Posterior cingulate gyrus (tissue), 11 donors: ENCODE measurements around the gene NR3C1.

Experiments
- DNase-seq, 10 donors: peaks; one replicate each; pipeline versions ENCODE4 v3.0.0 to v3.0.0-alpha.2; 2020 to 2021; ENCODE audit warnings: mixed read lengths in 3 of 10
- intact Hi-C: fragments of 100-400 bp; cut with DNase I; formaldehyde crosslinking; loops from one replicate; pipeline ENCODE4 v1.15.1; 2023

NR3C1 gene

DNA sequence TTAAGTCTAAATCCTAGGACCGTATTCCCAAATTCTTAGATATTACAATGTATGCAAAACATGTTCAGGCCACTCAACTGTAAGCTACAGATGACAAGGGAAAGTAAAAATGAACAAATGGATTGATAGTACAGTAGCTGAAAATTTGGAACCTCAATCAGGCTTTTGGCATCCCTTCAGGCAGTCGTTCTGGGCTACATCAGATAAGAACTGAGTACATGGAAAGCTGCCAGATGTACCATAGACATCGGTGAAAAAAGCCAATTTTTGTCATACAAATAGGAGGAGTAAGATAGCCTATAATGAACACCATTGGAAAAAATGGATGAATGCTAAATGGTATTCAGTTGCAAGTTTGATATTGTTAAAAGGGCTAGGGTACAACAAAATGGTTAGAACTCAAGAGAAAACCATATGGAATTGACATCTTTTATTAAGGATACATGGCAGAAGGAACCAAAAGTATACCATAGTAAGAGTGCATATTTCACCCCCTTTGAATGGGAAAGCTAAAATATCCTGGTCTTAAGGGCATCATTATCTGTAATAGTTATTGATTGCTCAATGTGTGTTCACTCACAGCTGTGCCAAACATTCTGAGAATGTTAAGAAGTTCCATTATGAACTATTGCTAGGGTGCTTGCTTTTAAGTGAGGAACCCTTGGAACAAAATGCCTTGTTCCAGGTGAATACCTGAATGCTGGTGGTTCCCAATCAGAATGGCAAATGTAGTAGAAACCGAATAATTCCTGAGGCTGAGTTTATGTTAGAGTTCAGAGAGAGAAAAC, 86.4 kb downstream of the NR3C1 start:
- intact Hi-C loops: no loop called here
- DNase-seq: no peak

DNA sequence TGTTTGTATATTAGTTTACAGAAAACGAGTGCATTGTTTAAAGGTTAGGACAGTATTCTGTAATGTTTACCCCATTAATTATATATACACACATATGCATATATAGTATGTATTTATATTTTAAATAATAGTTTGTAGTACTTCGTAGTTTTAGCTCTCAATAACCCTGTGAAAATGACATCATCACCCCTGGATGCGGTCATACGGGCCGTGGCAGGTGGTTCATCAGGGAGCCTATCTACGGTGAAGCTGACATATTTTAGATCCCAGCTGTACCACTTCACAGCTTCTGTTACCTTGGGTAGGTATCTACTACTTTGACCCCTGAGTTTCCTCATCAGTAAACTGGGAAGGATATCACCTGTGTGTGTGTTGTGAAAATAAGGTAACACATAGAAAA, 87.1 kb downstream of the NR3C1 start:
- intact Hi-C loops: no loop called here
- DNase-seq: no peak

DNA sequence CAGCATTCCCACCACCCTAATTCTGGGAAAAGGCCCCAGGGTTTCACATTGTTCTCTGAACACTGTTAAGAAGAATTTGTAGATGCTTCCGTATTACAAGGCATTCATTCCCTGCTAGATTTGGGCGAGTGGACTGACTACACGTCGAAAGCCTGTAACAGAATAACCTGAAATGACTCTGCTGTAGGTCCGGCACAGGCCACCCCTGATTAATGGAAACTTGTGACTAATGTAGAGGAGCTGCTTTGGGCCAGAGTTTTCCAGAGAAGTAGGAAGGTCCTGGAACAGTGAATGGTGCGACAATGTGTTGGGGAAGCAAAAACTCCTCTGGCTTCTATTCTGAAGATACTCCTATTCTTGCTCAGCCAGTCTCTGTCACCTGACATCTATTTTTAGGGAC, 87.6 kb downstream of the NR3C1 start:
- intact Hi-C loops: no loop called here
- no peak for DNase-seq

DNA sequence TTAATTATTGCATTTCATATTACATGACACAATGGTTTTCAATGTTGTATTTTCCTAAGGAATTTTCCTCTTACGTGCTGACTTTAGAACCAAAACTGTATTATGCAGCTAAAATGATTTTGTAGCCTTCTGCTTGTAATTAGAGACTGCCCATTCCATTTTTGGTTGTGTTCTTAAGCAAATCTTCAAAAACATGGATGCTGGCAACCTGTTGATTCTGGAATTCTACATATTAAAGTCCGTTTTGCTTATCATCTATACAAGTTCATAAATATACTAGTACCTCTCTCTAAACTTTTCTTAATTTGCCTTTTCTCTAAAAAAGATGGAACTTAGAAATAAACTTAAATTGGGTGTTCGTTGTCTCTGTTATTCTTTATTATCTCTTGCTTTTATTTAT, 88.3 kb downstream of the NR3C1 start:
- intact Hi-C loops: no loop called here
- DNase-seq: no peak

DNA sequence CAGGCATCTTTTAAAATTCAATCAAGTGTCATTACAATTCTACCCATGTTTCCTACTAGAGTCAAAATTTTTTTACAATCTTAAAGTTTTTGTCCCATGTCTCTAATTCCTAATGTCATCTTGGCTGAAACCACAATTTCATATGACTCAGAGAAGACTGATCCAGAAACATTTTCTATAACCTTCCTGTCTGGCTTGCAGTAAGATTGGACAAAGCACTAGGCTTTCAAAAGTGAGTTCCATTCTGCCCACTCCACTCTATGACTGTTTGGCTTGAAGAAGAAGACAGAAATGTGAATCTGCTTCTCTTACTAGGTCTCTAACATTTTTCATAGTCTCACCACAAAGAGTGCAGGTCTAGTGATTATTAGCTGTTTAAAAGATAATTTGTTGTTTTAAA, 88.8 kb downstream of the NR3C1 start:
- no peak for DNase-seq
- intact Hi-C loops: no loop called here

DNA sequence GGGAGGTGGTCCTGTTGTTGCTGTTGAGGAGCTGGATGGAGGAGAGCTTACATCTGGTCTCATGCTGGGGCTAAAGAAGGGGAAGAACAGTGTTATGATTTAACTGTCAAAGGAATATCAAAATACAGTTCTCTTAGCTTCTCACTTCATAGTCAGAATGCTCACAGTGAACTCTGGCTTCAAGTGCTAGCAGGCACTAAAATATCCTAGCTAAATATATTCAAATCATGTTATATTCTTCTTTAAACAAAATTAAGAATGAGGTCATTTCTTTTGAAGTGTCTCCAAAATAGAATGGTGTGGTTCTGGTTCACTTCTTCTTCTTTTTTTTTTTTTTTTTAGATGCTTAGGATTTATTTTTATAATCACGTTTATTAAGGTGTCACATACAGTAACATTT, 89.4 kb downstream of the NR3C1 start:
- no peak for DNase-seq
- intact Hi-C loops: no loop called here

DNA sequence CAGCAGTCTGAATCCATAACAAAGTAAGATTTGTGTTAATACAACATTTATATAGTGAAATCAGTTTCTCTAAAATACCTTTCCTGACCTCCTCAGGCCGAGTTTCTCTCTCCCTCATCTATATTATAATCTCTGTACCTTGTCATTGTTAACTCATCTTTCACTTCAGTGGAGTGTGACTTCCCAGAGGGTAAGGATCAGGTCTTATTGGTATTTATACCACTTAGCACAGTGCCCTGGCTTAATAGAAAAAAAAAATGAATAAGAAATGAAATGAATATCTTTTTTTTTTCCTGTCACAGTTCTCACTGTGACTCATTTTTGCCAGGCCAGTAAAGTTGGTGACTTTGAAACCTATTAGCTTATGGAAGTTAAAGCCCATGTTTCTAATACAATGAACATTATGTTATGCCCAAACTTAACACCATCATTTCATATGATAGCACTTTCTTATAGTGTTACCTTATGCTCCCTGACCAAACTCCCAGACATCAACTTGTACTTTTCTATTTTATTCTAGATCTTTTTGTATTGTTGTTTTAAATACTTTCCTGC, 90.1 kb downstream of the NR3C1 start:
- no peak for DNase-seq
- intact Hi-C loops: no loop called here

DNA sequence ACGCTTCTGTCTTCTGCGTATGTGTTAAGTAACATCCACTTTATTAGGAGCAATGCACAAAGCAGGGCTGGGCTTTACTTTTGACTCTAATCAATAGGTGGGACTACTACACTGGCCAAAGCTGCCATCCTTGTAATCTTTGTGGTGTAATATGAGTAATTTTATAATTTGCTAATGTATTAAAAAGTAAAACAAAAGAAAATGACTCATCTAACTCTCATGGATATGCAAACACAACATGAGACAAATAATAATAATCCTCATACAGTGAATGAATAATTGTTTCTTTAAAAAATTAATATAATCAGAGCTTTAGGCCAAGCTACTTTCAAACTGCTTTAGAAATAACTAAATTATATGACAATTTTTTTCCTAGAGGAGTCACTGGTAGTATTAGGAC, 90.7 kb downstream of the NR3C1 start:
- intact Hi-C loops: no loop called here
- no peak for DNase-seq

DNA sequence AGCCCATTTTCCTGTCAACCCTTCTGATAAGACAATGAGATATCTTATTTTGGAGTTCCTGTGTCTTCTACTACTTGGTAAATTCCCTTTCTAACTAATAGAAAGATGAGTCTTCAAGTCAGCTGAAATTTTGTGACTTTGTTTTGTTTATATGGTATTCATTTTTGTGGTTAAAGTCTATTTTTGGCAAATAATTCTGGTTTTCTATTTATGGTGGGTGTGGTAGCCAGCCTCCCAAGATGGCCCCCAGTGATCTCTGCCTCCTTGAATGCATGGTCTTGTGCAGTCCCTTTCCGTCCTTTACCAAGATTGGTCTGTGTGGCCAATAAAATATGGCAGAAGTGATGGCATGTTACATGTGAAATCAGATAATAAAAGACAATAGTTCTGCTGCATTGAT, 91.5 kb downstream of the NR3C1 start:
- intact Hi-C loops: no loop called here
- no peak for DNase-seq

DNA sequence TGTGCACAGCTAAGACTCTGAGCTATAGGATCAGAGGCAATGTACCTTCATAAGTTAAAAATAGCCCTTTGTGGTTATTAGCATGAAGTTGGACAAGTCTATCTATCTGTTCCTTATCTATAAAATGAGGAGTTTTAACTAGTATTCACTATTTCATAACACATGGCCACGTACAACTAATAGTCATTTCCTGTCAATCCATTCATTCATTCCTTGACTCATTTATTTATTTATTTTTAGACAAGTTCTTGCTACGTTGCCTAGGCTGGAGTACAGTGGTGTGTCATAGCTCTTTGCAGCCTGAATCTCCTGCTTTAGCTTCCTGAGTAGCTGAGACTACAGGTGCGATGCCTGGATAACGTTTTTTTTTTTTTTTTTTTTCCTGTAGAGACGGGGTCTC, 92.1 kb downstream of the NR3C1 start:
- intact Hi-C loops: no loop called here
- no peak for DNase-seq

DNA sequence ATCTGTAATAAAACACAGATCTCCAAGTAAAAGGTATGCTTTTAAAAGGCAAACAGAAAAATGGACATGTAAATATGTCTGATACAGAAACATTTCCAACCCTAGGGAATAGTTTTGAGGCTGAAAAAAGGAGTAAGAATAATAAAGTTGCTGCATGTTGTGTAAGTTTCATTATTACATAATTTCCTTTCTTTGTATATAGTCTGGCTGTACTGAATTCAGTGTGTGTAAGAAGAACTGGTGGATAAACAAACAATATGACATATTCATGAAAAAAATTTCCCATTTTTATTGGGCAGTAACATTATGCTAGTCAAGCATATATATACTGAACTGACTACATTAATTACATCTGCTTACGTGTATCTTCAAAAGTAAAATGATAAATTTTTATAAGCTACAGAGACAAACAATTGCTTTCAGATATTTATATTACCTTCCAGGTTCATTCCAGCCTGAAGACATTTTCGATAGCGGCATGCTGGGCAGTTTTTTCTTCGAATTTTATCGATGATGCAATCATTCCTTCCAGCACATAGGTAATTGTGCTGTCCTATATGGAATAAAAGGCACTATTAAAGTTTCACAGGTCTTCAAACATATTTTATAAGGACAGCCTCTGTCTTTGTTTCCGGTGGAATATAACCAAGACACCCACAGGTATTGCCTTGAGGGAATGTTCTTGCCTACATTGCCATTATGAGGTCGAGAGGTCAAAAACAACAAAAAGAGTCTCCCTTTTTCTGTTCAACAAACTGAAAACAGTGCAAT, 93.6 kb downstream of the NR3C1 start:
- DNase-seq: no peak
- intact Hi-C loops: no loop called here

DNA sequence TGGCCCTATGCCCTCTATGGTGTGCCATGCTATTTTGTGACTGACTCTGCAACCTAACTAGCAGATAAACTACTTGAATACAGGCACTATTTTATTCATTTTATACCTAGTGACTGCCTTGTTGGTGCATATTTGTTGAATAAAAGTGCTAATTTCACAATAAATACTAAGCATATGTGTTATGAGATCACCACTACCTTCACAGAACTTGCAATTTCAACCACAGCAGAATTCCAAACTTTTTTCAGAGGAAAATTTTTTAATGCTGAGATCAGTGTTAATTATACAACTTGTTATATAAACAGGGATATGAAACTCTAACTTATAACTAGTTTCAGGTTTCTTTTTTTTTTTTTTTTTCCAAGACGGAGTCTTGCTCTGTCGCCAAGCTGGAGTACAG, 94.8 kb downstream of the NR3C1 start:
- intact Hi-C loops: no loop called here
- DNase-seq: no peak

DNA sequence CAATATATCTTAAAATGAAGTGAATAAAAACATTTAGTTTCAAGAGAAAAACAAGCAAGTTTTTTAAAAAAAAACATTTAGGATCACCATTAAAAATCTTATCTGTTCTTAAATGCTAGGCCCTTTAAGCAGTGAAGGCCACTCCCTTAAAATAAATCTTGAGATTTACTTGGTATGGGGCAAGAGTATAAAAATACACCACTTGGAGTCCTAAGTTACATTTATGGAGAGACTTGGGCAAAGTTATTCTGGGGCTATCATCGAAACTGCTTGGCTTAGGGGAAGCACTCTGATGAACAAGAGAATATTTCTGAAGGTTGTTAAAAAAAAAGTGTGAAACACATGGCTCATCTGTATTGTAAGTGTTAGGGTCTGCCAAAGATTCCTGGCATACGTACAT, 97.4 kb downstream of the NR3C1 start:
- intact Hi-C loops: no loop called here
- no peak for DNase-seq

DNA sequence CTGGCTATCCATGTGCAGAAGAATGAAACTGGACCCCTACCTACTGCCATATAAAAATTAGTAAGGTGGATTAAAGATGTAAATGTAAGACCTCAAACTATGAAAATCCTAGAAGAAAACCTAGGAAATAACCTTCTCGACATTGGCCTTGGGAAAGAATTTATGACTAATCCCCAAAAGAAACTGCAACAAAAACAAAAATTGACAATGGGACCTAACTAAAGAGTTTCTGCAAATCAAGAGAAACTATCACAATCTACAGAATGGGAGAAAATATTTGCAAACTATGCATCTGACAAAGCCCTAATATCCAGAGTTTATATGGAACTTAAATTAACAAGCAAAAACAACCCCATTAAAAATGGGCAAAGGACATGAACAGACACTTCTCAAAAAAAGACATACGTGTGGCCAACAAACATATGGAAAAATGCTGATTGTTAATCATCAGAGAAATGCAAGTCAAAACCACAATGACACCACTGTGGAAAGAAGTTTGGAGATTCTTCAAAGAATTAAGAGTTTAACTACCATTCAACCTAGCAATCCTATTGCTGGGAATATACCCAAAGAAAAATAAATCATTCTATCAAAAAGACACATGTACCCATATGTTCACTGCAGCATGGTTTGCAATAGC, 98.5 kb downstream of the NR3C1 start:
- intact Hi-C loops: no loop called here
- no peak for DNase-seq

DNA sequence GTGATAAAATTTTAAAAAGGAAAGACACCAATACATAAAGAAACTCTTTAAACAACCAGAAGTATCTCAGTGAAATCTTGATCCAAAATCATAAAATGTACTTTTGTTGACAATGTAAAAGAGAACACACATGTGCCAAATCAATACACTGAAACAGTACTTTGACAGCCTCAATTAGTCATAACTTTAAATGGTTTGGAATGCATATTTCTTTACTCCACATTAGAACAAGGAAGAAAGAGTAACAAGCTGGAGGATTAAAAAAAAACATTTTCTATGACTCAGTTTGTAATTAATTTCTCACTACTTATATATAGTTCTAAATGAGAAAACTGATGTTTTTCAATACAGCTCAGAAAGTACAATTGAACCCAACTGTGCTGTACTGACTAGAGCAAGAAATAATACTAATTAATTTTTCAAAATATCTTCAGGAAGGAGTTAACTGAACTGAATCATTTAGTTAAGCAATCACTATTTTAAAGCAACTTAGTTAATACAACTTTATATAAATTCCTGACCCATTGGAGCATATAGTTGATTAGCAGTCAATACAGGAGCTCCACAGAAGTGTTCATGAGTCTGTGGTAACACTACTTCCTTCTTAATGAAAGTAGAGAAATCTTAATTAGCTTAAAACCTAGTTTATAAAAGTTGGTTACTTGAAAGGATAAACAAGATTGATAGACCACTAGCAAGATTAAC, 101.0 kb downstream of the NR3C1 start:
- DNase-seq: no peak
- intact Hi-C loops: no loop called here

DNA sequence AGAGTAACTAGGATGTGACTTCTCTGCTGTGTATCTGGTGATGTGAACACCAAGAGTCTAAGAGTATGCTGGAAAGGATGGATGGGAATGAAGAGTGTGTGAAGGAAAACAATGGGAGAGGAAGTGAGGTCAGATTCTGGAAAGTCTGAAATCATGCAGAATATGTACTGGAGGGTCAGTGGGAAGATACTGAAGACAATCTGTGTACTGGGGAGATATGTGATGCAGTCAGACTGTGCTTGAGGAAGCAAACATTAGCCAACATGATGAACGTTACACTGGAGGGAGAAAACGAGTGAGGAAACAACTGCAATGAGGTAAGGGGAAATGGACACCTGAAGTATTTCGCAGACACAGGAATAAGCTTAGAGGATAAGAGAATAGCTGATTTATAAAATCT, 105.7 kb downstream of the NR3C1 start:
- intact Hi-C loops: no loop called here
- no peak for DNase-seq

DNA sequence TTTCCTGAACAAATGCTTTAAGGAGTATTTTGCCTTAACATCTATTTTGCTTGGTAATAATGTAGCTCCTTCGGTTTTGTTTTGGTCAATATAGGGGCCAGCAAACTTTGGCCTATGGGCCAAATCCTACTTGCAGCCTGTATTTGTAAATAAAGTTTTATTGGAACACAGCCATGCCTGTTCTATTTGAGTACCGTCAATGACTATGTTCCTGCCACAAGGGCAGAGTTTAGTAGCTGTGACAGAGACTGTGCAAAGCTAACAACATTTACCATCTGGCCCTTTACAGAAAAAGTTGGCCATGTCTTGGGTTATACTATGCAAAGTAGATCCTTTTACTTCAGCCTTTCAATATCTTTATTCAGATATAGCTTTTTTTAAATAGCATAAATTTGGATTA, 113.4 kb downstream of the NR3C1 start:
- intact Hi-C loops: no loop called here
- DNase-seq: no peak

DNA sequence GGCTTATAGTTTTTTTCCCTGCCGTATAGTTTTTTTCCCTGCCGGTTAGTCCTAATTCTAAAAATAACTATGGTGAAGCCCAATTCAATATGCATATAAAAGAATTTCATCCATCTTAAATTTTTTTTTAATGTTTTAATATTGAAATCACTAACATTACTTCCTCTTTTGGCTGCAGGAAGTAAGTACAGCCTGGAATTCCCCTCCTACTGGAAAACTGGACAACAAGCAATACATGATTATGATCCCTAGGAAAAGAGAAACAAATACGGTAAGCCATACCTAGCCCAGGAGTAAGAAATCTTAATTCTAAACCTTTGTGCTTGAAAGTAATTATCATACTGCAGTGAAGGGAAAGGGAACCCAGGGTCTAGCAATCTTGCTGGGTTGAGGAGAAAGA, 119.0 kb downstream of the NR3C1 start:
- intact Hi-C loops: no loop called here

DNA sequence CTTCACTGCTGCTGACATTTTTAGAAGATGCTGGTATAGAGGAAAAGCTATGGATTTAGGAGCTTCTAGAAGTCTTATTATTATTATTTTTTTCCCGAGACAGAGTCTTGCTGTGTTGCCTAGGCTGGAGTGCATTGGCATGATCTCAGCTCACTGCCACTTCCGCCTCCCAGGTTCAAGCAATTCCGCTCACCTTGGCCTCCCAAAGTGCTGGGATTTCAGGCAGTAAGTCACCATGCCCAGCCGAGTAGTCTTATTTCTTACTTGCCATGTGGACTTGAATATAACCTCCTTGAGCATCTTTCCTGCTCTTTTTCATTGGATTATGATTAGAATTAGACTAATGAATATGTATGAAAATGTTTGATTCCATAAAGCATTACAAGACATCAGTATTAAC, 119.5 kb downstream of the NR3C1 start:
- DNase-seq: no peak
- intact Hi-C loops: no loop called here

More for the DNA sequence above, 119.0 kb downstream of the NR3C1 start:
- no peak for DNase-seq

DNA sequence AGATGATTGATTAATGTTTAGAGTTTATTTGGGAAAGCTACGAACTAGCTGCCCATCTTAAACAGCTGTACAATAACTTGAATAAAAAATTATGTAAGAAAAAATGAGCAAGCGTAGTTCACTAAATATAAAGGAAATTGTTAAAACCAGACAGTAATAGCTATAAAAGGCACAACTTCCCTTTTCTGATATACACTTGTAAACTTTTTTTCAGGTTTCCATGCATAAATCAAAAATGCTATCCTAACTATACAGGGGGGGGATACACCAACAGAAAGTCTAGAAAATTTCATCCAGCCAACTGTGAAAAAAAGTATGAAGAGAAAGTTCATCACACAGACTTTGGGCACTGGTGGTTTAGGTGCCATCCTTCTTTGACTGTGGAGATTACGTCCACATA, 122.3 kb downstream of the NR3C1 start:
- intact Hi-C loops: no loop called here
- no peak for DNase-seq

DNA sequence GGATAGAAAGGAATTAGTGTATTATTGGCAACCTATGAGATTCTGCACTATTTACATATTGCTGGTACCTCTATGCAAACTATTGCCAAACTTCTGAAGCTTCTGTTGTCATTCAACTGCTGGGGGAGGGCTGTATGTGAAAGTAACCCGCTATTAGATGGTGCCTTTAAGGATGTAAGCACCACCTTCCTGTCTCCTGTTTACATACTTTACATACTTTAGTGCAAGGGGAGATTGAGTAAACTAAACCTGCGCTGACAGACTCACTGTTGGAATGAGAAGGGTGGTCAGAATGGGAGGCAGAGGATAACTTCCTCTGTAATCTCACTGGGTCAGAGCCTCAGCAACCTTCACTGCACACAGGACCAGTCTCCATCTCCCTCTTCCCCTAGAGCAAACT, 123.8 kb downstream of the NR3C1 start:
- DNase-seq: no peak
- intact Hi-C loops: no loop called here
